ENCODE measurements around the gene SRGAP3. TPM values are rescaled to one million over a fixed set of nuclear protein-coding genes. Genes with fewer than 3 reads are reported as not detected.
A peak's percentile ranks its signal among the peaks of the same experiment; 100 is the strongest.

Gene SRGAP3
- total and polyA plus RNA-seq, 7 donors, result 0.69 to 7.7 (median 5.8) TPM

GRCh38 chr3:9231006-9231405 is 18.4 kb downstream of the SRGAP3 start:
- no peak for TF ChIP-seq POLR2A (IDR thresholded peaks at IDR 0.05)
- DNase-seq, result peak; percentile 40
- H3K36me3 ChIP-seq, result no peaks in the 10 kb centered on the region
- H3K4me1 ChIP-seq, result peaks cover 0 to 9% (median 5%) of the 10 kb centered on the region in 4 donors
- no peaks in the 10 kb centered on the region for H3K27me3 ChIP-seq
- H3K9me3 ChIP-seq, result no peaks in the 10 kb centered on the region
- H3K4me3 ChIP-seq, result no peak overlapping the region
- H3K27ac ChIP-seq, result no peak overlapping the region
- intact Hi-C loops (cut with DNase I), result no loop called here
- 69 to 85% methylated on average over 6 of the region's 6 CpGs for WGBS, 2 donors

- Histone ChIP-seq H3K4me1 (peaks cover 0 to 12% (median 7%) of the 10 kb centered on the region in 4 donors), H3K9me3 (no peaks in the 10 kb centered on the region), H3K27me3 (no peaks in the 10 kb centered on the region), H3K36me3 (no peaks in the 10 kb centered on the region), H3K4me3 (no peak overlapping the region), H3K27ac (no peak overlapping the region)
- DNase-seq, result peak; percentile 21
- intact Hi-C loops (cut with DNase I), result no loop called here
- no peak for TF ChIP-seq CTCF (IDR thresholded peaks at IDR 0.05)
- TF ChIP-seq POLR2A (IDR thresholded peaks at IDR 0.05), result no peak
- no peak for TF ChIP-seq EP300 (IDR thresholded peaks at IDR 0.05)
- no peak for TF ChIP-seq POLR2AphosphoS5 (IDR thresholded peaks at IDR 0.05)
- 88 to 92% methylated on average over 8 of the region's 8 CpGs for WGBS, 2 donors
These were observed 18.9 kb downstream of the SRGAP3 start for GRCh38 chr3:9230596-9230995.

DNA sequence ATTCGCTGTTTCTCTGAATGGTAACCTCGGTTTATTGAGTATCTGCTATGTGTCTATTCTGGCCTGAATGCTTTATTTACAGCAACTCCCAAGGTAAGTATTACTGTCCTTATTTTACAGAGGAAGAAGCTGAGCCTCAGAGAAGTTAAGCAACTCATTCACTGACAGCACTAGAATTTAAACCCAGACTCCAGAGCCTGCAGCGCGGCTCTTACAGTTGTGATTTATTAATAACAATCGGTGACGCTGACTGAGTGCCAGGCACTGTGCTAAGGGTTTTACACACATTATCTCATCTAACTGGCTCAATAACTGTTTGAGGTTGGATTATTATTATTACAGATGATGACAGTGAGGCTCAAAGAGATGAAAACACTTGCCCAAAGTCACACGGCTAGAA is 19.6 kb downstream of the SRGAP3 start:
- DNase-seq, result peak; percentile 17
- 81 to 89% methylated on average over 7 of the region's 7 CpGs for WGBS, 2 donors
- H3K4me3 ChIP-seq, result no peak overlapping the region
- no peaks in the 10 kb centered on the region for H3K9me3 ChIP-seq
- H3K36me3 ChIP-seq, result no peaks in the 10 kb centered on the region
- peaks cover 0 to 12% (median 8%) of the 10 kb centered on the region in 4 donors for H3K4me1 ChIP-seq
- no peaks in the 10 kb centered on the region for H3K27me3 ChIP-seq
- intact Hi-C loops (cut with DNase I), result no loop called here
- no peak for TF ChIP-seq POLR2AphosphoS5 (IDR thresholded peaks at IDR 0.05)
- TF ChIP-seq POLR2A (IDR thresholded peaks at IDR 0.05), result no peak
- TF ChIP-seq CTCF (IDR thresholded peaks at IDR 0.05), result no peak
- TF ChIP-seq EP300 (IDR thresholded peaks at IDR 0.05), result no peak
- H3K27ac ChIP-seq, result no peak overlapping the region

GRCh38 chr3:9229325-9229724 is 20.1 kb downstream of the SRGAP3 start:
- WGBS, 2 donors, result 89 to 90% methylated on average over 7 of the region's 7 CpGs
- H3K4me1 ChIP-seq, result peaks cover 0 to 12% (median 8%) of the 10 kb centered on the region in 4 donors
- no peaks in the 10 kb centered on the region for H3K27me3 ChIP-seq
- TF ChIP-seq CTCF (IDR thresholded peaks at IDR 0.05) (no peak), EP300 (IDR thresholded peaks at IDR 0.05) (no peak), POLR2AphosphoS5 (IDR thresholded peaks at IDR 0.05) (no peak), POLR2A (IDR thresholded peaks at IDR 0.05) (no peak)
- no peaks in the 10 kb centered on the region for H3K9me3 ChIP-seq
- peak; percentile 37 for DNase-seq
- no peaks in the 10 kb centered on the region for H3K36me3 ChIP-seq
- H3K27ac ChIP-seq, result no peak overlapping the region
- no peak overlapping the region for H3K4me3 ChIP-seq
- intact Hi-C loops (cut with DNase I), result no loop called here

DNA sequence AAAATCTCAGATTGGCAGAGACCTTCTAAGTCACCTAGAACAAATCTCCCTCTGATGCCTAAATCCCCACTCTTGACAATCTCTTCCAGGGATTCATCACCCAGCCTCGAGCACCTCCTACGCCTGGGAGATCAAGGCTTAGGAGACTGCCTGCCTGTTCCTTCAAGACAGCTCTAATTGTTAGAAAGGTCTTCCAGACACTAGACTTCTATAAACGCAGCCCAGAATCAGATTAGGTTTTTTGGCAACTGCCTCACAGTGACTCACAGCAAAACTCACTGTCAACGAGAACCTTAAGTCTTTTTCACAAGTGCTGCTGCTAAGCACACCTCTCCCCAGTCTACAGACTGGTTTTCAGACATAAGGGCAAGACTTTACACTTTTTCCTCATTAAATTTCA is 23.1 kb downstream of the SRGAP3 start:
- intact Hi-C loops (cut with DNase I), result no loop called here
- 71 to 72% methylated on average over 4 of the region's 4 CpGs for WGBS, 2 donors
- Histone ChIP-seq H3K27me3 (no peaks in the 10 kb centered on the region), H3K9me3 (no peaks in the 10 kb centered on the region), H3K27ac (no peak overlapping the region), H3K4me3 (no peak overlapping the region), H3K4me1 (peaks cover 0 to 12% (median 8%) of the 10 kb centered on the region in 4 donors), H3K36me3 (no peaks in the 10 kb centered on the region)
- TF ChIP-seq POLR2A (IDR thresholded peaks at IDR 0.05) (no peak), CTCF (IDR thresholded peaks at IDR 0.05) (no peak), EP300 (IDR thresholded peaks at IDR 0.05) (no peak), POLR2AphosphoS5 (IDR thresholded peaks at IDR 0.05) (no peak)
- no peak for DNase-seq
